Stimulated activated naive CD8-positive, alpha-beta T cell treated with anti-CD3 and anti-CD28 coated beads, Interleukin-15, amount 100 ng/mL, for 72 hours (primary cell): ENCODE measurements around the gene CLK3.

Experiments
- ATAC-seq: fragments of 150-1000 bp; cut with Tn5 transposase; 2 replicates; pipeline ENCODE4 v1.10.0; 2021; ENCODE audit warnings: mild to moderate bottlenecking, moderate library complexity
- DNase-seq, 2 donors: peaks; one replicate each; pipeline ENCODE4 v3.0.0; 2021 to 2022
- H3K27ac Mint-ChIP-seq, 2 donors: one replicate each; pipeline ENCODE4 v1.8.0; 2022; ENCODE audit warnings: mild to moderate bottlenecking in 2 of 2, mixed read lengths in 2 of 2, moderate library complexity in 2 of 2
- H3K27me3 Mint-ChIP-seq: one replicate; pipeline ENCODE4 v1.8.0; 2022; ENCODE audit warnings: mixed read lengths
- H3K4me1 Mint-ChIP-seq: one replicate; pipeline ENCODE4 v1.8.0; 2022; ENCODE audit warnings: mild to moderate bottlenecking, mixed read lengths
- H3K4me3 Mint-ChIP-seq, 2 donors: one replicate each; pipeline ENCODE4 v1.8.0; 2022; ENCODE audit warnings: mild to moderate bottlenecking in 2 of 2, mixed read lengths in 2 of 2, moderate library complexity in 1 of 2
- H3K9me3 Mint-ChIP-seq, 2 donors: one replicate each; pipeline ENCODE4 v1.8.0; 2022; ENCODE audit warnings: mixed read lengths in 2 of 2

Gene CLK3

GRCh38 chr15:74615508-74616365, at the start of gene CLK3:
Gene CLK3, plus strand, starts transcription at chr15:74615836. Its CDS starts 3,361 bp downstream, at chr15:74619197.
- H3K27ac Mint-ChIP-seq = peak within 1 kb of the TSS; percentile 97 to 99
- DNase-seq (peak; percentile 97 to 99), ATAC-seq (peak; percentile 92)
- peak within 1 kb of the TSS; percentile 96 to 97 for H3K4me3 Mint-ChIP-seq
- peaks cover 63% of the 10 kb centered on the region for H3K4me1 Mint-ChIP-seq
- no peaks in the 10 kb centered on the region for H3K27me3 Mint-ChIP-seq
- H3K9me3 Mint-ChIP-seq = no peaks in the 10 kb centered on the region

- H3K4me1 Mint-ChIP-seq = peaks cover 45% of the 10 kb centered on the region
- H3K27me3 Mint-ChIP-seq = no peaks in the 10 kb centered on the region
- H3K27ac Mint-ChIP-seq = no peak overlapping the region
- no peak overlapping the region for H3K4me3 Mint-ChIP-seq
- ATAC-seq (no peak), DNase-seq (no peak)
- no peaks in the 10 kb centered on the region for H3K9me3 Mint-ChIP-seq
Observed at GRCh38 chr15:74568594-74568993, 47.0 kb upstream of the CLK3 start.

GRCh38 chr15:74569731-74570070, 45.9 kb upstream of the CLK3 start:
- no peaks in the 10 kb centered on the region for H3K9me3 Mint-ChIP-seq
- H3K4me1 Mint-ChIP-seq = peaks cover 47% of the 10 kb centered on the region
- no peak overlapping the region for H3K27ac Mint-ChIP-seq
- DNase-seq (no peak), ATAC-seq (no peak)
- no peak overlapping the region for H3K4me3 Mint-ChIP-seq
- no peaks in the 10 kb centered on the region for H3K27me3 Mint-ChIP-seq

GRCh38 chr15:74571191-74571590, 44.4 kb upstream of the CLK3 start:
- ATAC-seq (no peak), DNase-seq (no peak)
- no peak overlapping the region for H3K27ac Mint-ChIP-seq
- H3K4me3 Mint-ChIP-seq = no peak overlapping the region
- no peaks in the 10 kb centered on the region for H3K27me3 Mint-ChIP-seq
- H3K9me3 Mint-ChIP-seq = no peaks in the 10 kb centered on the region
- peaks cover 41% of the 10 kb centered on the region for H3K4me1 Mint-ChIP-seq

- Mint-ChIP-seq H3K27me3 (no peaks in the 10 kb centered on the region), H3K4me1 (peaks cover 15% of the 10 kb centered on the region), H3K9me3 (no peaks in the 10 kb centered on the region), H3K4me3 (no peak overlapping the region), H3K27ac (peak overlapping the region in 1 of 2 donors; percentile 57)
- no peak for DNase-seq
- ATAC-seq = peak; percentile 52
Observed at GRCh38 chr15:74573987-74574386, 41.6 kb upstream of the CLK3 start.

- DNase-seq (no peak), ATAC-seq (no peak)
- Mint-ChIP-seq H3K27me3 (no peaks in the 10 kb centered on the region), H3K4me3 (no peak overlapping the region), H3K9me3 (no peaks in the 10 kb centered on the region), H3K4me1 (peaks cover 15% of the 10 kb centered on the region), H3K27ac (peak overlapping the region in 1 of 2 donors; percentile 82)
Observed at GRCh38 chr15:74578496-74578994, 37.1 kb upstream of the CLK3 start.

- no peak for DNase-seq
- no peak overlapping the region for H3K4me3 Mint-ChIP-seq
- no peaks in the 10 kb centered on the region for H3K27me3 Mint-ChIP-seq
- H3K9me3 Mint-ChIP-seq = no peaks in the 10 kb centered on the region
- H3K4me1 Mint-ChIP-seq = peaks cover 14% of the 10 kb centered on the region
- no peak overlapping the region for H3K27ac Mint-ChIP-seq
- ATAC-seq = no peak
Observed at GRCh38 chr15:74579001-74579400, 36.6 kb upstream of the CLK3 start.

GRCh38 chr15:74580538-74581350, 34.9 kb upstream of the CLK3 start:
- Mint-ChIP-seq H3K4me1 (peaks cover 12% of the 10 kb centered on the region), H3K27ac (peak overlapping the region in 1 of 2 donors; percentile 2), H3K4me3 (no peak overlapping the region), H3K9me3 (no peaks in the 10 kb centered on the region), H3K27me3 (no peaks in the 10 kb centered on the region)
- DNase-seq (no peak), ATAC-seq (no peak)

- no peaks in the 10 kb centered on the region for H3K27me3 Mint-ChIP-seq
- DNase-seq (no peak), ATAC-seq (no peak)
- H3K4me1 Mint-ChIP-seq = peaks cover 12% of the 10 kb centered on the region
- H3K27ac Mint-ChIP-seq = no peak overlapping the region
- no peaks in the 10 kb centered on the region for H3K9me3 Mint-ChIP-seq
- no peak overlapping the region for H3K4me3 Mint-ChIP-seq
Observed at GRCh38 chr15:74584204-74584603, 31.4 kb upstream of the CLK3 start.

- DNase-seq = no peak
- Mint-ChIP-seq H3K4me1 (peaks cover 7% of the 10 kb centered on the region), H3K27me3 (no peaks in the 10 kb centered on the region), H3K27ac (peak overlapping the region in 1 of 2 donors; percentile 44), H3K4me3 (no peak overlapping the region), H3K9me3 (no peaks in the 10 kb centered on the region)
- ATAC-seq = no peak
Observed at GRCh38 chr15:74584779-74585178, 30.9 kb upstream of the CLK3 start.

GRCh38 chr15:74585191-74585590, 30.4 kb upstream of the CLK3 start:
- Mint-ChIP-seq H3K27me3 (no peaks in the 10 kb centered on the region), H3K4me1 (peaks cover 5% of the 10 kb centered on the region), H3K4me3 (no peak overlapping the region), H3K9me3 (no peaks in the 10 kb centered on the region), H3K27ac (peak overlapping the region in 1 of 2 donors; percentile 40)
- DNase-seq (no peak), ATAC-seq (no peak)

- no peaks in the 10 kb centered on the region for H3K9me3 Mint-ChIP-seq
- H3K4me3 Mint-ChIP-seq = no peak overlapping the region
- no peaks in the 10 kb centered on the region for H3K27me3 Mint-ChIP-seq
- peak overlapping the region in 1 of 2 donors; percentile 93 for H3K27ac Mint-ChIP-seq
- ATAC-seq (no peak), DNase-seq (no peak)
- H3K4me1 Mint-ChIP-seq = peaks cover 5% of the 10 kb centered on the region
Observed at GRCh38 chr15:74585857-74586256, 29.8 kb upstream of the CLK3 start.

- Mint-ChIP-seq H3K9me3 (no peaks in the 10 kb centered on the region), H3K27ac (no peak overlapping the region), H3K4me1 (no peaks in the 10 kb centered on the region), H3K4me3 (peak overlapping the region in 1 of 2 donors; percentile 7), H3K27me3 (no peaks in the 10 kb centered on the region)
- DNase-seq (no peak), ATAC-seq (no peak)
Observed at GRCh38 chr15:74589826-74590225, 25.8 kb upstream of the CLK3 start.

GRCh38 chr15:74592222-74592621, 23.4 kb upstream of the CLK3 start:
- no peak overlapping the region for H3K27ac Mint-ChIP-seq

GRCh38 chr15:74593122-74593521, 22.5 kb upstream of the CLK3 start:
- no peak for ATAC-seq
- DNase-seq = no peak
- peak overlapping the region in 1 of 2 donors; percentile 69 for H3K27ac Mint-ChIP-seq
- no peaks in the 10 kb centered on the region for H3K27me3 Mint-ChIP-seq
- H3K9me3 Mint-ChIP-seq = no peaks in the 10 kb centered on the region
- no peak overlapping the region for H3K4me3 Mint-ChIP-seq
- peaks cover 11% of the 10 kb centered on the region for H3K4me1 Mint-ChIP-seq

More at GRCh38 chr15:74592222-74592621, 23.4 kb upstream of the CLK3 start:
- ATAC-seq (no peak), DNase-seq (no peak)
- Mint-ChIP-seq H3K4me3 (no peak overlapping the region), H3K9me3 (no peaks in the 10 kb centered on the region), H3K4me1 (peaks cover 2% of the 10 kb centered on the region), H3K27me3 (no peaks in the 10 kb centered on the region)

- no peak overlapping the region for H3K4me3 Mint-ChIP-seq
- H3K4me1 Mint-ChIP-seq = peaks cover 23% of the 10 kb centered on the region
- DNase-seq (no peak), ATAC-seq (no peak)
- H3K27ac Mint-ChIP-seq = no peak overlapping the region
- H3K27me3 Mint-ChIP-seq = no peaks in the 10 kb centered on the region
- H3K9me3 Mint-ChIP-seq = no peaks in the 10 kb centered on the region
Observed at GRCh38 chr15:74594455-74594854, 21.2 kb upstream of the CLK3 start.
